ENCODE measurements around the gene OXLD1.

DNA sequence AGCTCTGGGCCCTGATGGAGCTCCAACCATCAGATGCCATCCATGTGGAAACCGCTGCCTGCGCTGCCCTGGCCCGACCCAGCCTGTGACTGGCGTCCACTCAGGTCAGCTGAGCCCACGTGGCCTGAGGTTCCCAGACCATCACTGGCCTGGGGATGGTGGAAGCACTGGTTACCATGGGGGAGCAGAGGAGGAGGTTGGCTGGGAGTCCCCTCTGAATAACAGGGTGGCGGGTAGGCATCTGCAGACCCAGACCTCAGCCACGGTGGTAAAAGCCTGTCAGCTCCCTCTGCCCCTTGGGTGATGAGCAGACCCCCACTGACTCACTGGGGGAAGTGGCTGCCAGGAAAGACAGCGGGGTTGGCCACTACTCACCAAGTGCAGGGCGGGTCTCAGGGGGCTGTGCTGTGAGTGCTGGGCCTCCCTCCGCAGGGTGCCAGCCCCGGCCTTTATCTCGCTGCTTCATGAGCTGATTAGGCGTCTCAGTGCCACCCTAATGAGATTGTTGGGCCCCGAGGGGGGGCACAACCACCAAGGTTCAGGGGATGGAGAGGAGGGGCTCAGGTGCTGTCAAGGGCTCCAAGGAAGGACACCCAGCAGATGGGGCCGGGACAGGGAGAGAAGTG, 10.2 kb downstream of the OXLD1 start, which contains the start of gene PDE6G:
- TF ChIP-seq EZH2 (IDR thresholded peaks at IDR 0.05) = no peak
- TF ChIP-seq POLR2AphosphoS5 (IDR thresholded peaks at IDR 0.05; ENCODE audit: borderline replicate concordance, low read depth, low read length) = no peak
